Left hindlimb (tissue), 1 donor: ENCODE measurements around the gene GSS.
"Not testable (repeated sequence)": the region's sequence is repeated elsewhere in the genome, so short reads cannot be mapped to it uniquely, and the experiment has no call there.

ENCODE experiments used
- DNase-seq: peaks from one replicate; pipeline ENCODE4 v3.0.0-alpha.2; 2018

The GSS gene

DNA sequence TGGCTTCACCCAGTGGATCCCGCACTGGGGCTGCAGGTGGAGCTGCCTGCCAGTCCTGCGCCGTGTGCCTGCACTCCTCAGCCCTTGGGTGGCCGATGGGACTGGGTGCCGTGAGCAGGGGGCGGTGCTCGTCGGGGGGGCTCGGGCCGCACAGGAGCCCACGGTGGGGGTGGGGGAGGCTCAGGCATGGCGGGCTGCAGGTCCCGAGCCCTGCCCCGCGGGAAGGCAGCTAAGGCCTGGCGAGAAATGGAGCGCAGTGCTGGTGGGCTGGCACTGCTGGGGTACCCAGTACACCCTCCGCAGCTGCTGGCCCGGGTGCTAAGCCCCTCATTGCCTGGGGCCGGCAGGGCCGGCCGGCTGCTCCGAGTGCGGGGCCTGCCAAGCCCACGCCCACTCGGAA lies 56.9 kb downstream of the GSS start:
- DNase-seq = not testable (repeated sequence)

DNA sequence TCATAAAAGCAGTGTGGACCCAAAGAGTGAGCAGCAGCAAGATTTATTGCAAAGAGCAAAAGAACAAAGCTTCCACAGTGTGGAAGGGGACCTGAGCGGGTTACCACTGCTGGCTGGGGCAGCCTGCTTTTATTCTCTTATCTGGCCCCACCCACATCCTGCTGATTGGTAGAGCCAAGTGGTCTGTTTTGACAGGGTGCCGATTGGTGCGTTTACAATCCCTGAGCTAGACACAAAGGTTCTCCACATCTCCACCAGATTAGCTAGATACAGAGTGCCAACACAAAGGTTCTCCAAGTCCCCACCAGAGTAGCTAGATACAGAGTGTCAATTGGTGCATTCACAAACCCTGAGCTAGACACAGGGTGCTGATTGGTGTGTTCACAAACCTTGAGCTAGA lies 57.5 kb downstream of the GSS start:
- not testable (repeated sequence) for DNase-seq

DNA sequence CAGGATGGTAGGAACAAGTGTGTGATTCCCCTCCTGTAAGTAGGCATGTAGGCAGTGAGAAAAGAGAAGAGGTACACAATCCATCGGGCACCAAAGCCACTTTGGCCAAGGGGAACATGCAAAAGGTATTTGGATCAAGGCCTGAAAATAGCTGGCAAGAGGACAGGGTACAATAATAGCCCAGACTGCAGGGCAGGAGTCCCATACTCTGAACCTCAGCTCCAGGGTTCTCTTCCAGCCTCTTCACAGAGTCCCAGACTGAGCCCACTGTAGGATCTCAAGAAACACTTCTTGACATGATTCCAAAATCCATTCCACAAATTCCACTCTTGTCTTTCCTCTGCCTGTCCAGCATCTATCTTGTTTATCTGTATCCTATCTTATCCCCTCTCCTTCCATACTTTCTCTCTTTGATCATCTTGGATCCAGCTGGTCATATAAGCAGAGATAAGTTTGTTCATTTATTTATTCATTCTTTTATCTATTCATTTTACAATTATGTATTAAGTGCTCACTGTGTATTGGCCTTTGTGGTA lies 59.5 kb downstream of the GSS start:
- no peak for DNase-seq

DNA sequence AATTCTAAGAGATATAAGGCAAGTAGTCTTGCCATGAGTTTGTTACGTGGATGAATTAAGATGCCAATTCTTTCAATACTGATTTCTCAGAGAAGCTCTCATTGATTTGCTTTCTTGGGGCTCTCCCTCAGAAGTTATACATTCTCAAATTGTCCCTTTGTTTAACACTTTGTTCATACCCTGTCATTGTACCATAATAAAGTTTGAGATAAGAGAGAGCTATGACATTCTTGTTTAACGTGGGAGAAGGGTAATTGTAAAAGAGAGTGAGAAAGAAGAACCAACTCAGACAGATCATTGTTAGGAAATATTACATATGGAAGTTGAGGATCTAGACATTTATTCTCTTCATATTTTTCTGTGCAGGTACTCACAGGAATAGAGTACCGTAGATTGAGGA lies 60.1 kb downstream of the GSS start:
- no peak for DNase-seq

DNA sequence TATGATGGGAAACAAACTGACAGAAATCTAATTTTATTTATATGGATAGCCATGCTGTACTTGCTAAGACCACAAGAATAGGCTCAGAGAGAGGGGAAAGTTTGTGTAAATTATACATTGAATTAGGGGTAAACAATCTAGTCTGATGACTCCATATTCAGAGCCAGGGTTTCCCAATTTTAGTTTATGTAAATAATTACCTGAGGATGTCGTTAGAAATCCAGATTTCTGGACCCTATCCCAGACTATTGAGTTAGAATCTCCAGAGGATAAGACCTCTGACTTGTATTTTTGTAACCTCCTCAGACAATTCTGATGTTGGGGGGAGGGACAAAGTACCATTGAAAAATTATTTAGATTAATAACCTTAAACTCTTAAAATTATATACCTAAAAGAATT lies 60.9 kb downstream of the GSS start:
- no peak for DNase-seq

DNA sequence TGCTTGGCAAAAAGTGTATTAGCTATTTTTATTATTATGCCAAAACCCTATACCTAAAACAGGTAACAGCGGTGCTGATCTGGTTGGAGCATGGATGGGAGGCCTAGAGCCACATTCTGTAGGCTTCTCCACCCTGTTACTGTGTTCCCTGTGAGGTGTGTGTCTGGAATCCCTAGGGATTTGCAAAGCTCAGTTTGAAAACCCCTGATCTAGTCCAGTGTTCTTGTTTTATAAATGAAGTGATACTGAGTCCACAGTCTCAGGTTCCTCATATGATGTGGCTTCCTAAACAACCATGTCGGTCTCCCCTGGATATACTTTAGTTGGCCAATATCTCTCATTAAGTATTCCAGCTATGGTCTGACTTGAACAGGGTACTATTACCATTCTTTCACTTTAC lies 62.9 kb downstream of the GSS start:
- DNase-seq = no peak

DNA sequence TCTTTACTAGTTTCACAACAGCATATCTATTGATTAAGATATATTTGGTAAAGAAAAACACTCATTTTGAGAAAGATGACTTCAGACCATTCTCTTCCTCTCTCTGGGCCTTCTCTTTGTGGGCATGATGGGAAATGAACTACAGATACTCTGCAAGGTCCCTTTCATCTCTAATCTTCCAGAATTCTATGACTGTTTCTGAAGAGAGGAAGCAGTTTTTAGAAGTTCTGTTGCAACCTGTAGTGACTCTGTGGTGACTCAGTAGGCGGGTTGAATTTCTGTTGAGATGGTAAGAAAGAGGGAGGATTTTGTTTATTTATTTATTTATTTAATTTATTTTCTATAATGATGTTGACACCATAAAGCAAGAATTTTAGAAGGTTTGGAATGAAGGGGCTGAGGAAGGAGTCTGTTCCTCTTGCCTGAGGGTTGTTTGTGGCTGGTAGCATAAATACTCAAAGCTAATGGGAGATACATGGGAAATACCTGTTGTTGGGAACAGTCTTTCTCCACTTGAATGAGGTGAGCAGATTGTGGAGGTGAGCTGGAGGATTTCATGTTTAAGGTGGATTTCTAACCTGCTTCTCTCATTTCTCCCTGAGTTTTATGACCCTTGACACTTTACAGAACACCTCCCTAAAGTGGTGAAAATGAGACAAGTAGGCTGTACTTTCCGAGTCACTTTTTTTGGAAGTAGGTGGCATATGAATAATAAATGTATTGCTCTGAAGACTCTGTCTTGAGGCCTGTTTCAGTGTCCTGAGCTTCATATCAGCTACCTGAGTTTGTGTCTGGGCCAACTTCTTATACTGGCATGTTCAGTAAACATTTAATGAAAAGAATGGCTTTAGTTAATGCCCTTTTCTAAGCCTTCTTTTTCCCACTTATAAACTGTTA lies 64.2 kb downstream of the GSS start:
- DNase-seq = no peak

DNA sequence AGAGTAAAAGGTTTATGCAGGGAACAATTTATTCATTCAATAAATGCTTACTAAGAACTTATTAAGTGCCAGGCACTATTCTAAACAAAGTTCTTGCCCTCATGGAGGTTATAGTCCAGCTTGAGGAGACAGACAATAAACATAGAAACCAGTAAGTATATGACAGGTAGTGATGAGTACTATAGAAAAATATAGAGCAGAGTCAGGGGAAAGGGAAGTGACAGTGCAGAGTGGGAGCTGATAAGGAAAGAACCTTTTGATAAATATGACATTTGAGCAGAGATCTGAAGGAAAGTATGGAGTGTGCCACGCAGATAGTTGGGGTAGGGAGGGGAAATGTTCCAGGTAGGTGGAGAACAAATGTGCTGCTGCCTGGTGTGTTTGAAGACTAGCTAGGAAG lies 67.1 kb downstream of the GSS start:
- DNase-seq = no peak

DNA sequence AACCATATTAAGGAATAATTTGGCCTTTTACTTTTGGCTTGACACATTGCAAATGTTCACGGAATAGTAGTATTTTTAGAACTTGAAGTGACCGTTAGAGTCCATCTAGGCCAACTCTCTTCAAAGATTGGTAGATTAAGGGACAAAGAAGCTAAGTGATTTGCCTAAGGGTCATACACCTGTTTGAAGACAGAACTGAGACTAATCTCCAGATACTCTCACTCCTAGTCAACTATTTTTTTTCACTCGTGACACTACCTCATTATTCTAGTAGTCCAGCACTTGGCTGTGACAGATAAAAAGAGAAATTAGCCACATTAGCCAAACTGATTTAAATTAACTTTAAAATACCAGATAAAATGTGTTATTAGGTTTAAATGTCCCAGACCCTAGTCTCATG lies 68.6 kb downstream of the GSS start:
- no peak for DNase-seq

DNA sequence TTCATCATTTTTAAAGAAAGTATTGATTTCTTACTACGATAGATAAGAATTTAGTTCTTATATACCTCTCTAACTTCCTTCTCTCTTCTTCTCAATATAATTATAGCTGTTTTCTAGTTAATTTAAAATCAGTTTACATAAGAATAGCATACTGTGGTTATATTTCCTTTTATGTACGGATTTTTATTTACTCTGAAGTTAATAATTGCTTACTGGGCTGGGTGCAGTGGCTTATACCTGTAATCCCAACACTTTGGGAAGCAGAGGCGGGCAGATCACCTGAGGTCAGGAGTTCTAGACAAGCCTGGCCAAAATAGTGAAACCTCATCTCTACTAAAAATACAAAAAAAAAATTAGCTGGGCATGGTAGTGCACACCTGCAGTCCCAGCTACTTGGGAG lies 69.5 kb downstream of the GSS start:
- DNase-seq = no peak

DNA sequence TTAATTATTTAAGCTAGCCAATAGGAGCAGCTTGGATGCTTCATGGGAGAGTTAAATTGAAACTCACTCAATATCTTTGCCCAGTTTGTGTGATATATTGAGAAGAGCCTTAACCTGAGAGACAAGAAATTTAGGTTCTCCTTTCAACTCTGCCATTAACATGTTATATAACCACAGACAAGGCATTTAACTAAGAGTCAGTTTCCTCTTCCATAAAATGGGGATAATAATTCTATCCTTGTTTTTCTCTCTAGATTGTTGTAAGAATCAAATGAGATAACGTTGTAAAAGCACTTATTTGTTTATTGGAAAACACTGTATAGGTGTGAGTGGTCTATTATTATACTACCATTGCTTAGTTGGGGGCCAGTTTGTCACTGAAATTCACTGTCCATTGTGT lies 71.3 kb downstream of the GSS start:
- DNase-seq = no peak

DNA sequence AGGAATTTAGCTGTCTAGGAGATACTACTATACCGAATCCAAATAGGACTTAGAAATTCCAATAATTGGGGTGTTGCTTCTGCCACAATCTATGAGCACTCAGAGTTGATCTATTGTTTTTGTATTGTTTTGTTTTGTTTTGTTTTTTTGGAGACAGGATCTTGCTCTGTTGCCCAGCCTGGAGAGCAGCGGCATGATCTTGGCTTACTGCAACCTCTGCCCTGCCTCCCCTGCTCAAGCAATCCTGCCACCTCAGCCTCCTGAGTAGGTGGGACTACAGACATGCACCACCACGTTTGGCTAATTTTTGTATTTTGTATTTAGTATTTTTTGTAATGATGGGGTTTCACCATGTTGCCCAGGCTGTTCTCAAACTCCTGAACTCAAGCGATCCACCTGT lies 71.8 kb downstream of the GSS start:
- no peak for DNase-seq

DNA sequence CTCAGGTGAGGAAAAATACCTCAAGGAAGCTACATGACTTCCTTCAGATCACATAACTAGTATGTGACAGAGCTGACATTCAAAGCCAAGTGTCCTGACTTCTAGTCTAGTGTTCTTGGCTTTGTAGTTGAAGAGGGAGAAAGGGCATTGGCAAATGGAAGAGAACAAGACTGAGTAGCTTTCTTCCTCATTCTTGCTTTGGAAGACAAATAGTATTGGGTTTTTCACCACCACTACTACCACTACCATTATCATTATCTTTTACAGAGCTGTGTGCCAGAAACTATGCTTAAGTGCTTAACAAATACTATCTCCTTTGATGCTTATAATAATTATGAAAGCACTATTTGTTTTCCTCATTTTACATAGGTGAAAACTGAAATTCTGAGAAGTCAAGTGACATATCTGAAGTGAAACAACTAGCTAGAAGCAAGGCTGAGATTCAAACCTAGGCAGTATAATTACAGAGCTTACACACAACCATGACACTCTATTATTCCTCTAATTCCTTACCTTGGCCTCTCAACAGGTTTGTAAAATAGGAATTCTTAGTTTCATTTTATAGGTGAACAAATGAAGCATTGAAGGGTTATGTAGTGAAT lies 72.4 kb downstream of the GSS start:
- DNase-seq = no peak

DNA sequence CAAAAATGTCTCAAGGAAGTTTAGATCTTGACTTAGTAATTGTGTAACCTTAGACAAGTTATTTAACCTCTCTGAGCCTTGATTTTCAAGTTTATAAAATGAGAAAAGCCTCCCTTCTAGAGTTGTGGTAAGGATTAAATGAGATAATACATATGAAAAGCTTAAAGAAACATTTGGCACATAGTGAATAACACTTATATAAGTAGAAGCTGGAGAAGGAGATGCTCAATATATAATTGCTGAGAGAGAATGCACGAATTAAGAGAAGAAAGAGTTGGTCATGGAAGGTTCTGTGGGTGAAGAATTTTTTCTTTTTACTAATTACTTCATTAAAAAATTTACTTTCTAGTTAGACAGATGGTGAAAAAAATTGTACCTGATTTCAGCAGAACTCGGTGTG lies 73.9 kb downstream of the GSS start:
- DNase-seq = no peak

DNA sequence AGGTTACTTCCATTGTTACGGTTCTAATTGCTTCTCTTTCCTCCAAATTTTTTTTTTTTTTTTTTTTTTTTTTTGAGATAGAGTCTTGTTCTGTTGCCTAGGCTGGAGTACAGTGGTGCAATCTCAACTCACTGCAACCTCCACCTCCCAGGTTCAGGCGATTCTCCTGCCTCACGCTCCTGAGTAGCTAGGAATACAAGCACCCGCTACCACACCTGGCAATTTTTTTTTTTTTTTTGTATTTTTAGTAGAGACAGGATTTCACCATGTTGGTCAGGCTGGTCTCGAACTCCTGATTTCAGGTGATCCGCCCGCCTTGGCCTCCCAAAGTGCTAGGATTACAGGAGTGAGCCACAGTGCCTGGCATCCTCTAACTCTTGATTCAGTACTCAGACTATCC lies 74.6 kb downstream of the GSS start:
- DNase-seq = not testable (repeated sequence)

DNA sequence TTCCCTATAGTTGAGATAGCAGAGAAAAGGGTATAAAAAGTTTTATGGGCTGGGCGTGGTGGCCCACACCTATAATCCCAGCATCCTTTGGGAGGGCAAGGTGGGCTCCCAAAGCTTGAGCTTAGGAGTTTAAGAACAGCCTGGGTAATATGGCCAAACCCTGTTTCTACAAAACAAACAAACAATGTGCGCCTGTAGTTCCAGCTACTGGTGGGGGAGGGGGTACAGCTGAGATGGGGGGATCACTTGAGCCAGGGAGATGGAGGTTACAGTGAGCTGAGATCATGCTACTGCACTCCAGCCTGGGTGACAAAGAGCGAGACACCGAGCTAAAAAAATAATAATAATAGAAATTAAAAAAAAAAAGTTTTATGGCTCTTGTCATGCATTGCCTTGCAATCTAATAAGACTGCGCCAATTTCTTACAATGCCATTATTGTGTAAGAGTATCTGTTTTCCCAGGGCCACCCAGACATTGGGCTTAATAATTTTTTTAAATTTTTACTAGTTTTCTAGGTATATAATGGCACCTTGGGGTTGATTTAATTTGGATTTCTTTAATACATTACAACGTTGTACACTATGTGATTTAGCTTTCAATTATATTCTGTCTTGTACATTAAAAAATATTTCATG lies 75.3 kb downstream of the GSS start:
- DNase-seq = no peak
